Neural progenitor cell (in vitro differentiated cells): ENCODE measurements around the gene NKG7.

Experiments
- CTCF ChIP-seq: fragments of 200-600 bp; sonication (generic); IDR thresholded peaks from 2 replicates; pipeline ENCODE4 v1.5.1; 2017; ENCODE audit warnings: antibody characterized with exemption, mild to moderate bottlenecking
- EZH2 ChIP-seq: fragments of 200-600 bp; sonication (generic); IDR thresholded peaks from 2 replicates; pipeline ENCODE4 v1.6.1; 2017; ENCODE audit warnings: antibody characterized with exemption, mild to moderate bottlenecking, moderate library complexity

GRCh38 chr19:51375504-51376221 lies 3.2 kb upstream of the NKG7 start:
- no peak for TF ChIP-seq EZH2
- TF ChIP-seq CTCF, result no peak
